Measurements from ENCODE around the gene IFIT1. TPM values are rescaled to one million over a fixed set of nuclear protein-coding genes. Genes with fewer than 3 reads are reported as not detected.

Gene IFIT1
- total and polyA plus RNA-seq, 2 experiments from 2014 or later, result 1.5 to 3.9 TPM

GRCh38 chr10:89426230-89426868, 33.9 kb downstream of the IFIT1 start:
- Mint-ChIP-seq H3K27me3 (ENCODE audit: insufficient read depth, low read depth, poor library complexity) (peaks cover 2% of the 10 kb centered on the region), H3K4me3 (no peak overlapping the region), H3K27ac (peak overlapping the region; percentile 9; the same call in 1 of the 2 replicates), H3K36me3 (ENCODE audit: low read depth) (no peaks in the 10 kb centered on the region), H3K9me3 (no peaks in the 10 kb centered on the region), H3K4me1 (peaks cover 34% of the 10 kb centered on the region)
- no peak overlapping the region for H3K4me2 ChIP-seq
- H3K27me3 ChIP-seq (ENCODE audit: insufficient read depth), result no peaks in the 10 kb centered on the region
- H3K27ac ChIP-seq (ENCODE audit: low read depth), result no peak overlapping the region
- H3K79me2 ChIP-seq (replicated peaks; ENCODE audit: insufficient read depth), result no peaks in the 10 kb centered on the region
- TF ChIP-seq CTCF (conservative IDR thresholded peaks at IDR 0.05; ENCODE audit: low read depth in 2 of 2) (peak; percentile 84 to 86), ZNF462 (CRISPR knock-in tag; IDR thresholded peaks at IDR 0.05) (no peak)
- no peaks in the 10 kb centered on the region for H3K9me2 ChIP-seq (ENCODE audit: insufficient read depth)
- H2AFZ ChIP-seq, result no peak overlapping the region
- H4K20me1 ChIP-seq (replicated peaks; ENCODE audit: insufficient read depth), result no peaks in the 10 kb centered on the region
- H3K4me3 ChIP-seq, result no peak overlapping the region
- DNase-seq (ENCODE audit: low spot score), result peak; percentile 77
- H3K4me1 ChIP-seq (ENCODE audit: insufficient read depth), result peaks cover 19% of the 10 kb centered on the region
- H3K36me3 ChIP-seq (ENCODE audit: insufficient read depth), result no peaks in the 10 kb centered on the region
- peak; percentile 86 for ATAC-seq
- no peaks in the 10 kb centered on the region for H3F3A ChIP-seq (replicated peaks; ENCODE audit: low read depth)

DNA sequence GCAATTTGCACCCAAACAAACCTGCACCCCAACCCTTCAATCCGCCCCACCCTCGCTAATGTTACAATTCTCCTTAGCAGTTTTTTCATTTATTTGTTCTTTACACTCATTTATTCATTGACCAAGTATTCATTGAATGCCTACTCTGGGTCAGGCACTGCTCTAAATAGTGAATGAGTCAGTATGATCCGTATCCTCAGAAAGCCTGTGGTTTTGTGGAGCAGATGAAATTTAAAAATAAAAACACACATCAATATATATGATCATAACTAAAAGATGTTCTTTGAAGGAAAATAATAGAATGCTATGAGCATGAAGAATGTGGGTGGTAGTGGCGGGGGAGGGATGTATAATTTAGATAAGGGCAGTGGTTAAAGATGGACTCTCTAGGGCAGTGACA, 35.2 kb downstream of the IFIT1 start:
- Mint-ChIP-seq H3K4me3 (no peak overlapping the region), H3K9me3 (no peaks in the 10 kb centered on the region), H3K4me1 (peaks cover 34% of the 10 kb centered on the region), H3K27me3 (ENCODE audit: insufficient read depth, low read depth, poor library complexity) (peaks cover 2% of the 10 kb centered on the region), H3K36me3 (ENCODE audit: low read depth) (no peaks in the 10 kb centered on the region), H3K27ac (no peak overlapping the region)
- H3F3A ChIP-seq (replicated peaks; ENCODE audit: low read depth), result no peaks in the 10 kb centered on the region
- no peak overlapping the region for H3K4me3 ChIP-seq
- H3K79me2 ChIP-seq (replicated peaks; ENCODE audit: insufficient read depth), result no peaks in the 10 kb centered on the region
- H3K27ac ChIP-seq (ENCODE audit: low read depth), result no peak overlapping the region
- H4K20me1 ChIP-seq (replicated peaks; ENCODE audit: insufficient read depth), result no peaks in the 10 kb centered on the region
- H3K36me3 ChIP-seq (ENCODE audit: insufficient read depth), result no peaks in the 10 kb centered on the region
- no peak for ATAC-seq
- H2AFZ ChIP-seq, result no peak overlapping the region
- H3K27me3 ChIP-seq (ENCODE audit: insufficient read depth), result no peaks in the 10 kb centered on the region
- no peak overlapping the region for H3K4me2 ChIP-seq
- DNase-seq (ENCODE audit: low spot score), result no peak
- H3K4me1 ChIP-seq (ENCODE audit: insufficient read depth), result peaks cover 19% of the 10 kb centered on the region
- H3K9me2 ChIP-seq (ENCODE audit: insufficient read depth), result no peaks in the 10 kb centered on the region
- TF ChIP-seq ZNF114 (CRISPR knock-in tag; IDR thresholded peaks at IDR 0.05) (no peak), POLR2AphosphoS5 (IDR thresholded peaks at IDR 0.05; ENCODE audit: low read depth) (no peak), EZH2 (IDR thresholded peaks at IDR 0.05; ENCODE audit: low read depth, unreplicated experiment) (no peak), REST (IDR thresholded peaks at IDR 0.05; ENCODE audit: unreplicated experiment) (no peak), STAT1 (IDR thresholded peaks at IDR 0.05; ENCODE audit: unreplicated experiment) (no peak), CTCF (conservative IDR thresholded peaks at IDR 0.05; ENCODE audit: low read depth in 2 of 2) (no peak)
